NOMO-1 treated with dmso at 0.1 percent for 144 hours (cell line): ENCODE data around the gene SECTM1.
"Not testable (repeated sequence)": the region's sequence is repeated elsewhere in the genome, so short reads cannot be mapped to it uniquely, and the experiment has no call there.

ENCODE experiments used
- DNase-seq: peaks from one replicate; lab custom pipeline; 2025; ENCODE audit not compliant: unreplicated experiment; lab: John Stamatoyannopoulos, UW

Gene SECTM1

GRCh38 chr17:82349287-82349701 lies 15.7 kb upstream of the SECTM1 start:
- no peak for DNase-seq

- no peak for DNase-seq
These were observed 15.3 kb upstream of the SECTM1 start for GRCh38 chr17:82348866-82349265.

- DNase-seq, result no peak
These were observed 14.9 kb upstream of the SECTM1 start for GRCh38 chr17:82348434-82348833.

- DNase-seq, result not testable (repeated sequence)
These were observed 14.4 kb upstream of the SECTM1 start for GRCh38 chr17:82347994-82348393.

- no peak for DNase-seq
These were observed 13.1 kb upstream of the SECTM1 start for GRCh38 chr17:82346342-82347300.

GRCh38 chr17:82345151-82345976 lies 11.8 kb upstream of the SECTM1 start:
- no peak for DNase-seq

DNA sequence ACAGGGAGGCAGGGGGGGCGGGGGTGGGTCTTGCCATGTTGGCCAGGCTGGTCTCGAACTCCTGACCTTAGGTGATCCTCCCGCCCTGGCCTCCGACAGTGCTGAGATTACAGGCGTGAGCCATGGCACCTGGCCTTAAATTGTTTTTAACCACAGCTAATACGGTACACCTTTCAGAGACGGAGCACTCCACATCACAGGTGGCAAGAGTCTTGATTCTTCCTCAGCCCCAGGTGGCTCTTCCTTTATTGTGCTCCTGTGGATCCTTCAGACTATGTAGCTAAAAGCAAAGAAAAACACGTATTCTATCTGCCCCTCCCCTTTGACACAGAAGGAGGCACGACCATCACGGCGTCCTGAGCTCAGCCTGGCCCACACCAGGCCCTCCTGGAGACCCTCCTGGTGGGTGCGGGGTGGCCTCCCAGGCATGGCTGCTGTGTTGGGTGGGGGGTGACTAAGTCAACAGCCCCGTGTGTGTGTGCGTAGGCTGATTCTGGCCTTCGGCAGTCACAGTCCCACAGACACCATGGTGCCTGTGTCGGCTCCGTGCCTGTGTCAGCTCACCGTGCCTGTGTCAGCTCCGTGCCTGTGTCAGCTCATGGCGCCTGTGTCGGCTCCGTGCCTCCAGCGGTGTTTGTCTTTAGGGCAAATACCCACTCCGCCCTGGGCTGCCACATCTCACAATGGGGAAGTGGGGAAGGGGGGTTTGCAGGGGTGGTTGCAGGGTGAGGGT lies 10.8 kb upstream of the SECTM1 start:
- no peak for DNase-seq

DNA sequence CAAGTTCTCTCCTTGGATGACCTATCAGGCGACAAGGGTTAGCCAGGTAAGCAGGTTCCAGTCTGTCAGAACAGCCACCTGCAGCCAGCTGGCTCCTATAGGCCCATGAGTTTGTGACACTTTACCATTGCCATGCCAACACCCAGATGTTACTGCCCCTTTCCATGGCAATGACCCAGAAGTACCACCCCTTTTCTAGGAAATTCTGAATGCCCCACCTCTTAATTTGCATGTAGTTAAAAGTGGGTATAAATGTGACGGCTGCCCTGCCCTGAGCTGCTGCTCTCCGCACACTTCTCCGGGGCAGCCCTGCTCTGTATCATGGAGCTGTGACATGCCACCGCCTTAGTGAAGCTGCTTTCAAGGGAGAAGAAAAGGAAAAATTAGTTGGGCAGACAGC lies 10.0 kb upstream of the SECTM1 start:
- DNase-seq, result no peak

DNA sequence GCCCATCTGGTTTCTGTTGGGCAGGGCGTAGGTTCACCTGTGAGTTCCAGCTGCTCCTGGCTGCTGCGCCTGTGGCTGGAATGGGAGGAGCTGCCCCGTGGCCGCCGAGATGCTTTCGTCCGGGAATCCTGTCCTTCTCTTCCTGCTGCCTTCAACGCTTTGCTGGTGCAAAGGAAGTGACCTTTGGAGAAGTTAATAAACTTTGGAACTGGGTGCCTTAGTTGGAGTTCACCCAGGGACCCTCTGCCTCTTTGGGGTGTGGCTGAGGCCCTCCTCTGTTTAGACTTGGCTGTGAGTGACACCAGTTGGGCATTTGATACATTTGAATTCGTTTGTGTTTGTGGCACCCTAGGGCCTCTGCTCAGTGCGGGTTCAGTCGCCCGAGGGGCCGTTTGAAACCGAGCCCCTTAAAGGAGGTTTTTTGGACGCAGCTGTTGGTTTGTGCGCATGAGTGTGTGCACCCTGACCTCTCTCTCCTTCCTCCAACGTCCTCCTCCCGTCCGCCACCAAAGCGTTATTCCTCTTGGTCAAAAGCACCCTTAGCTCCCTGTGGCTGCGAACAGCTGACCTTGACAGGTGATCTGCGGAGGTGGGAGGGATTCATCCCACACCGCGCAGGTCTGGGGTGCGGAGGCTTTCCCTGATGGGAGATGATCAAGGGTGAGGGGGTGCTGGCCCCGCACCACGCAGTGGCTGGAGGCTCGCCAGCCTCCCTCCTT lies 9.0 kb upstream of the SECTM1 start:
- DNase-seq, result no peak

GRCh38 chr17:82339634-82340580 lies 6.3 kb upstream of the SECTM1 start:
- DNase-seq, result no peak

DNA sequence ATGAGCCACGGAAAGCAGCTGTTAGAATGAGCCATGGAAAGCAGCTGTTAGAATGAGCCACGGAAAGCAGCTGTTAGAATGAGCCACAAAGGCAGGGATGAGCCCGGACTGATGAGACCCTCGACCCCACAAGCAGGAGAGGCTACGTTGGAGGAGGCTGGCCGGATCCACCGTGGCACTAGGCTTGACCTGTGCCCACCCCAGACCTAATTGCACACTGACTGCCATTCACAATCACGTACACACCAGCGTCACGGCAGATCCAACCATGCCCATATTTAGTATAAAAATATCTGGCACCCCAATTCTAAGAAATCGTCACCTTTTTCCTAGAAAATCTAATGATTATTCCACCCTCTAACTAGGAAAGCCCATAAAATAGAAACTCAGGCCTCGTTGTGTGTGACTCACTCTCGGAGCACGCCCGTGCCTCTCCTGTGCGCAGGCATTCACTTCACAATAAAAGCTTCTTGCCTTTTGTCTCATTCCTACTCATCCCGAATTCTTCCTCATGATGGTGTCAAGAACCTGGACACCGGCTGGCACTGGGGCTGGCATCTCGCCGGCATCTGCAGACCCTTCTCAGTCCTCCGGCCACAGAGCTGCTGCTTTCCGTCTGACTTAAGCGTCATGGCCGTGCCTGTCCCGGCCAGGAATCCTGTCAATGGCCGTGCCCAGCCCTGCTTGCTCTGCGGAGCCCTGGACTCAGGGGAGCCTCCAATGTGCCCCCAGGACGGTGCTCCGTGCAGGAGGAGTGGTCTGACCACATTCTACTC lies 5.5 kb upstream of the SECTM1 start:
- DNase-seq, result no peak

GRCh38 chr17:82334622-82335394 lies 1.2 kb upstream of the SECTM1 start:
- peak; percentile 11 for DNase-seq

DNA sequence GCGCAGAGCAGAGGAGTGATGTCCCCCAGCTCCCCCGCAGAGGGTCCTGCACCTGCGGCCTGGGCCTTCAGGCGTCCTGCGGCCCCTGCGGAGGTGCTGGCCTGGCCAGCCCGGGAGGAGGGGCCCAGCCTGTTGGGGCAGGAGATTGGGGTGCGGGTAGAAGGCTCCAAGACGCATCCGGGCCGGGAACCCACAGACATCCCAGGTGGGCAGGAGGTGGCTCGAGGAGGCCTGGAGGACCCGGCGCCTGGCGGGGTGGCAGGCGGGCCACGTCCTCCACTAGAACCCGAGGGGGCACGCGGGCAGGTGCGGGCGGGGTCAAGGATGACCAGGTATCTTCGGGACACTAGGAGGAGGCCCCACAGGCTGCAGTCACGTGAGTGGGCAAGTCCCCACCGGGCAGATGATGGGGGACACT lies 647 bp upstream of the SECTM1 start:
- DNase-seq, result no peak

GRCh38 chr17:82332669-82333278 lies 792 bp downstream of the SECTM1 start:
- peak; percentile 46 for DNase-seq

GRCh38 chr17:82331345-82331939 lies 2.1 kb downstream of the SECTM1 start:
- DNase-seq, result no peak

DNA sequence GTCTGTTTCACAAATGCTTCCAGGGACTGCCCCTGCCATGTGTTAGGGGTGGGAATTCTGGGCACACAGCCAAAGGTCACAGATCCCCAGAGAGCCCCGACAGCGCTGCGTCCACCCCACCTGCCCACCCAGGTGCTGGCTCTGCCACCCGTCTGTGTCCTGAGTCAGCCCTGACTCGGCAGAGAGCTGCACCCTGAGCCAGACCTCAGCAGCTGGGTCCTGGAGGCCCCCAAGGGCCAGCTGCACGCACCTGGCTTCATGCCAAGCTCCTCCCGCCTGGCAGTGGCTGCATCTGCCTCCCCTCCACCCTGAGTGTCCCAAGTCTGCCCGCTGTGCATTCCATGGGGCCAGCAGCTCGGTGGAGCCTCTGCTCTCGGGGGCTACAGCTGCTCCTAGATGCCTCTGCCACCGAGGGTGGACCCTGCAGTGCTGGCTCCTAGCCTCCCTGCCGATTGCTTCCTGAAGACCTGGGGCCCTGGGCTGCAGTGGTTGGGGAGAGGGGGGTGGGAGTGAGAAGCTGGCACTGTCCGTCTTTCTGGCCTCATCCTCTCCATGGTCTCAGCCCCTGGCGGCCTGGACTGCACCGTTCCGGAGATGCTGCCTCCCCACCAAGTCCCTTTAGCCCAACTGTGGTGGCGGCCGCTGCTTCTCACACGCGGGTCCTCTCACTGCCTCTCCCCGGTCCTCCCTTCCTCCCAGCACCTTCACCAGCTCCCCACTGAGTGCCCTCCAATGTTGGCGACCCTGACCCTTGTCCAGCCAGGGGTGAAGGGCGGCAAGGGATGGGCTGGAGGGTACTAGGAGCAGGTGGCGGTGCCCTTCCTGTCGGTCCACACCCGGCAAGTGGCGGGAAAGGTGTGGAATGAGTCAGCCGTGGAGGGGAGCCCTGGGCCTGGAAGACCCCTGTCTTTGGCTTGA lies 3.0 kb downstream of the SECTM1 start:
- no peak for DNase-seq
